Right renal pelvis (tissue), 4 donors: ENCODE measurements around the gene PDZD2. TPM values are rescaled to one million over a fixed set of nuclear protein-coding genes. Genes with fewer than 3 reads are reported as not detected.
"Not testable (repeated sequence)": the region's sequence is repeated elsewhere in the genome, so short reads cannot be mapped to it uniquely, and the experiment has no call there.

Experiments used
- DNase-seq, 4 donors: peaks; one replicate each; pipeline ENCODE4 v3.0.0-alpha.2; 2013; ENCODE audit warnings: low read depth in 4 of 4, low spot score in 3 of 4, missing footprints in 1 of 4
- polyA plus RNA-seq, 4 donors: library from polyadenylated mRNA; unstranded; fragments of 120-200 nt; gene quantifications; one replicate each; pipeline ENCODE4 v1.2.1, GENCODE V29; 2013; ENCODE audit not compliant: insufficient read length in 4 of 4

Gene PDZD2
- polyA plus RNA-seq, 4 donors, result 14.9 to 21.5 (median 19.9) TPM

DNA sequence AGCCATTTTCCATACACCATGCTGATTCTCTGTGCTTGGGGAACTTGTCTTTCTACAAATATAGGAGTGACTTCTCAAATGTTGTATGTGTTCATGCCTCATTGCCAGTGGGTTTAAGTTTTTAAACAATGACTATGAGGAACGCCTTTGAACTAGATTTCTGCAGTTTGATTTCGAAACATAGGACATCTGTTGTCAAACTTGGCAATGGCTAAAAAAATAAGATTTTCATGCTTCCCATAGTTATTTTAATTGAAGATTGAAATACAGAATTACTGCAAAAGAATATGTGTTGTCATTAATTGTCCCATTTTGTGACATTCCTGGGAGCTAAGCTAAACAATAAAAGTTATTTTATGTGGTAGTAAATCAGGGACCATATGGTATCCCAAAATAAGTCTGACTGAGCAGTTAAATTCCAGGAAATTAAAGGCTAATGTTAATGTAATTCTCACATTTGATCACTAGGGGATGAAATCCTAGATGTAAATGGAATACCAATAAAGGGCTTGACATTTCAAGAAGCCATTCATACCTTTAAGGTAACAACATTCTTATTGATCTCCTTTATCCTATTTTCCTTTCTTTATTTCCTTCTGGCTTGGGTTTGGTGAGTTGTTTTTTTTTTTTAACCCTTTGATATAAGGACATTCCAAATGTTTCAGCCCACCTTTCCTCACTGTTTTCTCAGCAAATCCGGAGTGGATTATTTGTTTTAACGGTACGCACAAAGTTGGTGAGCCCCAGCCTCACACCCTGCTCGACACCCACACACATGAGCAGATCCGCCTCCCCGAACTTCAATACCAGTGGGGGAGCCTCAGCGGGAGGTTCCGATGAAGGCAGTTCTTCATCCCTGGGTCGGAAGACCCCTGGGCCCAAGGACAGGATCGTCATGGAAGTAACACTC lies 418.5 kb downstream of the PDZD2 start:
- no peak for DNase-seq

DNA sequence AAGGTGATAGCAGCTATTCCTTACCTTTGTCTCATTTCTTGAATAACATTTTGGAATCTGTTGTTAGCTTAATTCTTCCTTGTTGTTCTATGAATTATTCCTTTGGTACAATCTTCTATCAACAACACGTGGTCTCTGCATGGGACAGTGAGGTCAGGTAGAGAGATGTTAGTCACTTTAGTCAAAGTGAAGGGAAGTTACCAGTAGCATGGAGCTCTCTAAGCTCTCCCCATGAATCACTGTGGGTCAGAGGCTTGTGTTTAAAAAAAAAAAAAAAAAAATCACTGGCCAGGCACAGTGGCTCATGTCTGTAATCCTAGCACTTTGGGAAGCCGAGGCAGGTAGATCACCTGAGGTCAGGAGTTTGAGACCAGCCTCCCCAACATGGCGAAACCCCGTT lies 419.2 kb downstream of the PDZD2 start:
- DNase-seq, result no peak

- no peak for DNase-seq
Measured at GRCh38 chr5:32058997-32059396, 420.1 kb downstream of the PDZD2 start.

DNA sequence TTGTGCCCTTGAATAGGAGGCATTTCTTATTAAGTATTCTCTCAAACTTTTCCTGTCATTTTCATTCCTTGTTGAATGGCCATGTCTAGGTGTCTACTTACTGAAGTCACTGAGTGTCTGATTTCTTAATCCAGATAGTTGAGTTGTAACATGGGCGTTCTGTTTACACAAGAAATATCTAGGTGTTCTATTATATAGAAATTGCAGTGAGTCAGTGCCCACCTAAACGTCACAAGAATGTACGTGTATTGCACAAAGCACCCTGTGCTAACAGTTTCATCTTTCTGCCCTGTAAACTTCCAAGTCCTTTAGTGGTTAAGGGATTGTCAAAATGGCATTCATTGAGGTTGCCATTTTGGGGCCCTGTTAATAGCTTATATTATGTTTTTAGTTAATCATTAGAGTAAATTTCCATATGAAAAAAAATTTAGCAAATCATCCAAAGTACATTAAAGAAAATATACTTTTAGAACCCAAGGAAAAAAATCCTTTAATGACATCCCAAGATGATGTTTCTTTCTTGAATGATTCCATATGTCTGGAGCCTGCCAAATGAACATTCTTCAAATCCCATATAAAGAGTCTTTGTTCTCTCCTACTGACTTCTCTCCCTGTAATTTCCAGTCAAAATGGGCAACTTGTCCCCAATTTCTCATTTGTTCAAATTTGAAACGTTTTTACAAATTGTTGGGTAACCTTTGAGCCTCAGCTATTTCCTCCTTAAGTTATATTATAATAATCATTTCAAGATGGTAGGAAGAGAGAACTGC lies 421.0 kb downstream of the PDZD2 start:
- DNase-seq, result no peak

GRCh38 chr5:32061236-32061635 lies 422.3 kb downstream of the PDZD2 start:
- no peak for DNase-seq

GRCh38 chr5:32066448-32066847 lies 427.5 kb downstream of the PDZD2 start:
- no peak for DNase-seq

GRCh38 chr5:32067774-32068470 lies 429.0 kb downstream of the PDZD2 start:
- DNase-seq, result no peak

DNA sequence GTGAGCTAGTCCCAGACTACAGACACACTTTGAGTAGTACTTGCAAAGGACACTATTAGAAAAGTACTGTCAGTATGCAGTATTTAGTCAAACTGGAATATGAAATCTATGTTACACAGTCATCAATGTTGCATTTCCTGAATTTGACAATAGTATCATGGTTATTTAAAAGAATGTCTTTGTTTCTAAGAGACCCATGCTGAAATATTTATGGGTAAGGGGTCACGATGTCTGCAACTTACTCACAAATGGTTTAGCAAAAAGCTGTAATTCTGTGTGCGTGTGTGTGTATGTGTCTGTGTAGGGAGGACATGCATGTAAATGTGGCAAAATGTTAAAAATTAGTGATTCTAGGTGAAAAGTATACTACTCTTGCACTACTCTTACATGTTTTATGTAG lies 429.6 kb downstream of the PDZD2 start:
- no peak for DNase-seq

DNA sequence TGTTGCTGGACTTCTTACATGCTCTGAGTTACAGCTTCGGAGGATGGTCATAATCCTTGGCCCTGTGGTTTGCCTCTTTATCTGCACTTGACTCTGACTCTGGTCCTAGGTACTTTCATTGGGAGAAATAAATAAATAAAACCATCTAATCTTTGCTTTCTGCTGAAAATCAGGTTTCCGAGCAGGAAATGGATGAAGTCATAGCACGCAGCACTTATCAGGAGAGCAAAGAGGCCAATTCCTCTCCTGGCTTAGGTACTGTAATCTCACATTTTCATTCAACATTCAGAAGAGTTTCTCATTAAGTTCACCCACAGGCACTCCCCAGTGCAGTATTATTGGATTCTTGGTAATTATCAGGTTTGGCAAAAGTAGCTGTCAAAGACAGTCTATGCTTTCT lies 430.5 kb downstream of the PDZD2 start:
- no peak for DNase-seq

GRCh38 chr5:32071351-32071944 lies 432.5 kb downstream of the PDZD2 start:
- DNase-seq, result no peak

- DNase-seq, result no peak
Measured at GRCh38 chr5:32072054-32072453, 433.1 kb downstream of the PDZD2 start.

DNA sequence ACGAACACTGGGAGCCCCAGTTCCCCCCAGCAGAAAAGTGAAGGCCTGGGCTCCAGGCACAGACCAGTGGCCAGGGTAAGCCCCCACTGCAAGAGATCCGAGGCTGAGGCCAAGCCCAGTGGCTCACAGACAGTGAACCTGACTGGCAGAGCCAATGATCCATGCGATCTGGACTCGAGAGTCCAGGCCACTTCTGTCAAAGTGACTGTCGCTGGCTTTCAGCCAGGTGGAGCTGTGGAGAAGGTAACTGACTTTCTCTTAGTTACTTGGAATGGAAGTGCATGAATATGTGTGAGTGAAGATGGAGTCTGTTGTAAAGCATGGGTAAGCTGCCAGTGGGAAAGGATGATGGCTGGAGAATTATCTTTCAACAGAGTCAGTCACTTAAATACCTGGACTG lies 435.5 kb downstream of the PDZD2 start:
- peak in 3 of 4 donors; percentile 44 to 69 (median 49) for DNase-seq

GRCh38 chr5:32076699-32077695 lies 438.1 kb downstream of the PDZD2 start:
- DNase-seq, result peak in 2 of 4 donors; percentile 38 to 46

GRCh38 chr5:32078855-32079254 lies 439.9 kb downstream of the PDZD2 start:
- not testable (repeated sequence) for DNase-seq

GRCh38 chr5:32080565-32080964 lies 441.6 kb downstream of the PDZD2 start:
- not testable (repeated sequence) for DNase-seq

DNA sequence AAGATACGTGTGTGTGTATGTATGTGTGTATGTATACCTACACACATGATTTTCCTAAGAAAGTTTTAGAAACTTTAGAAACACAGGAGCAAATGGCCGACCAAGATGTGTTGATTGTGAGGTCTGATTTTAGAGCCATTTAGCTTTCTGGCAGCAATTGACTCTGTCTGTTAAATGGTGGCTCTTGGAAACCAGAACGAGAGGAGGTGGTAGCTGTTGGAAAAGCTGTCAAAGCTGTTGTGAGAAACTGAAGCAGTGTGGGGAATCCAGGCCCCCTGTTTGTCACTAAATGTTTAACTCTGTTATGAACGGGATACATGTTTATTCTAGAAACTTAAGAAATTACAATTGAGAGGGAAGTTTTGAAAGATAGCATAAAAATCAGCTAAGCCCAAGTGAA lies 443.8 kb downstream of the PDZD2 start:
- no peak for DNase-seq

- no peak for DNase-seq
Measured at GRCh38 chr5:32083981-32084430, 445.1 kb downstream of the PDZD2 start.

DNA sequence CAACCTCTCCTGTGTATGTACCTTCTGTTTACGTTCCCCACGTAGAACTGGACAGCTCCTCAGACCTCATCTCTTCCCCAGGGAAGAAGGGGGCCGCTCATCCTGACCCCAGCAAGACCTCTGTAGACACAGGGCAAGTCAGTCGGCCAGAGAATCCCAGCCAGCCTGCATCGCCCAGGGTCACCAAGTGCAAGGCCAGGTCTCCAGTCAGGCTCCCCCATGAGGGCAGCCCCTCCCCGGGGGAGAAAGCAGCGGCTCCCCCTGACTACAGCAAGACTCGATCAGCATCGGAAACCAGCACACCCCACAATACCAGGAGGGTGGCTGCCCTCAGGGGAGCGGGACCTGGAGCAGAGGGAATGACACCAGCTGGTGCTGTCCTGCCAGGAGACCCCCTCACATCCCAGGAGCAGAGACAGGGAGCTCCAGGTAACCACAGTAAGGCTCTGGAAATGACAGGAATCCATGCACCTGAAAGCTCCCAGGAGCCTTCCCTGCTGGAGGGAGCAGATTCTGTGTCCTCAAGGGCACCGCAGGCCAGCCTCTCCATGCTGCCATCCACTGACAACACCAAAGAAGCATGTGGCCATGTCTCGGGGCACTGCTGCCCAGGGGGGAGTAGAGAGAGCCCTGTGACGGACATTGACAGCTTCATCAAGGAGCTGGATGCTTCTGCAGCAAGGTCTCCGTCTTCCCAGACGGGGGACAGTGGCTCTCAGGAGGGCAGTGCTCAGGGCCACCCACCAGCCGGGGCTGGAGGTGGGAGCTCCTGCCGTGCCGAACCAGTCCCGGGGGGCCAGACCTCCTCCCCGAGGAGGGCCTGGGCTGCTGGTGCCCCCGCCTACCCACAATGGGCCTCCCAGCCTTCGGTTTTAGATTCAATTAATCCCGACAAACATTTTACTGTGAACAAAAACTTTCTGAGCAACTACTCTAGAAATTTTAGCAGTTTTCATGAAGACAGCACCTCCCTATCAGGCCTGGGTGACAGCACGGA lies 448.5 kb downstream of the PDZD2 start:
- DNase-seq, result no peak
